Astrocyte of the spinal cord (primary cell): ENCODE measurements around the gene CADPS.

Experiments
- DNase-seq: peaks from one replicate; pipeline ENCODE4 v3.0.0; 2011; ENCODE audit warnings: low read depth, low spot score
- H3K4me3 ChIP-seq: 2 replicates; pipeline ENCODE4 v1.5.1; 2011; ENCODE audit warnings: low read depth, mild to moderate bottlenecking, low read length, moderate library complexity
- CTCF ChIP-seq: IDR thresholded peaks from 2 replicates; pipeline ENCODE4 v1.5.1; 2012; ENCODE audit warnings: low read depth, mild to moderate bottlenecking, low read length, inconsistent platforms
- in situ Hi-C: cut with HindIII; loops from 2 replicates; pipeline ENCODE4 v1.10.0; 2017; ENCODE audit warnings: low sequenced_read_pairs

Gene CADPS

GRCh38 chr3:62755285-62755684 is 119.9 kb downstream of the CADPS start:
- in situ Hi-C loops, result no loop called here
- DNase-seq, result no peak
- no peak overlapping the region for H3K4me3 ChIP-seq
- no peak for TF ChIP-seq CTCF

GRCh38 chr3:62749657-62750056 is 125.6 kb downstream of the CADPS start:
- no peak overlapping the region for H3K4me3 ChIP-seq
- in situ Hi-C loops, result no loop called here
- no peak for DNase-seq
- TF ChIP-seq CTCF, result no peak

GRCh38 chr3:62749130-62749529 is 126.1 kb downstream of the CADPS start:
- TF ChIP-seq CTCF, result no peak
- in situ Hi-C loops, result no loop called here
- no peak overlapping the region for H3K4me3 ChIP-seq
- no peak for DNase-seq

- H3K4me3 ChIP-seq, result no peak overlapping the region
- no peak for TF ChIP-seq CTCF
- no peak for DNase-seq
- in situ Hi-C loops, result no loop called here
These were observed 137.8 kb downstream of the CADPS start for GRCh38 chr3:62737449-62737848.

- no peak for TF ChIP-seq CTCF
- DNase-seq, result no peak
- H3K4me3 ChIP-seq, result no peak overlapping the region
- in situ Hi-C loops, result no loop called here
These were observed 139.7 kb downstream of the CADPS start for GRCh38 chr3:62735510-62735909.

- DNase-seq, result no peak
- H3K4me3 ChIP-seq, result no peak overlapping the region
- no peak for TF ChIP-seq CTCF
- in situ Hi-C loops, result no loop called here
These were observed 142.9 kb downstream of the CADPS start for GRCh38 chr3:62732183-62732904.
